ENCODE measurements around the gene CDC42BPA. TPM values are rescaled to one million over a fixed set of nuclear protein-coding genes. Genes with fewer than 3 reads are reported as not detected.

The CDC42BPA gene
- total and polyA plus RNA-seq, 9 of the 15 experiments (the other 6 are each of a cell fraction or from before 2014, with no cell fraction given) = 8.0 to 77.5 (median 52.1) TPM

GRCh38 chr1:226990133-226990716, 328.1 kb downstream of the CDC42BPA start (continued):
- TF ChIP-seq FOXP4 (CRISPR knock-in tag; IDR thresholded peaks at IDR 0.05; ENCODE audit: borderline replicate concordance) = 0 out of 2 replicates have a peak, but pooled peaks have one; percentile 17
- TF ChIP-seq SP2 (IDR thresholded peaks at IDR 0.05; ENCODE audit: extremely low read depth, low read depth, low read length, poor library complexity, severe bottlenecking) = no peak
- no peak for TF ChIP-seq ZNF224 (CRISPR knock-in tag; IDR thresholded peaks at IDR 0.05)
- no peak for TF ChIP-seq HDAC2 (IDR thresholded peaks at IDR 0.05)
- no peak for TF ChIP-seq RFX5 (IDR thresholded peaks at IDR 0.05; ENCODE audit: low read depth, low read length)
- TF ChIP-seq SMARCA4 (IDR thresholded peaks at IDR 0.05) = peak; percentile 74
- no peak for TF ChIP-seq HDGF (IDR thresholded peaks at IDR 0.05)
- TF ChIP-seq NCOA6 (IDR thresholded peaks at IDR 0.05) = no peak
- peak; percentile 67 for TF ChIP-seq RBBP5 (IDR thresholded peaks at IDR 0.05; ENCODE audit: borderline replicate concordance, insufficient read depth, low read length, poor library complexity, severe bottlenecking)
- no peak for TF ChIP-seq ZC3H8 (IDR thresholded peaks at IDR 0.05)
- TF ChIP-seq SNIP1 (IDR thresholded peaks at IDR 0.05; ENCODE audit: low read depth) = no peak
- peak; percentile 44; the same call in 1 of the 2 replicates for TF ChIP-seq PML (IDR thresholded peaks at IDR 0.05; ENCODE audit: low read length)
- no peak for TF ChIP-seq MXI1 (IDR thresholded peaks at IDR 0.05; ENCODE audit: low read depth, low read length)
- TF ChIP-seq NR4A1 (CRISPR knock-in tag; IDR thresholded peaks at IDR 0.05) = no peak
- no peak for TF ChIP-seq NR4A1 (tag; IDR thresholded peaks at IDR 0.05)
- no peak for TF ChIP-seq ZNF699 (CRISPR knock-in tag; IDR thresholded peaks at IDR 0.05; ENCODE audit: insufficient replicate concordance)
- no peak for TF ChIP-seq ZBTB8A (IDR thresholded peaks at IDR 0.05; ENCODE audit: partially characterized antibody)
- no peak for TF ChIP-seq ZNF444 (CRISPR knock-in tag; IDR thresholded peaks at IDR 0.05)
- no peak for TF ChIP-seq SETDB1 (IDR thresholded peaks at IDR 0.05; ENCODE audit: low read length)
- TF ChIP-seq L3MBTL2 (IDR thresholded peaks at IDR 0.05) = no peak; the same call in 1 of the 2 replicates
- no peak for TF ChIP-seq HNRNPH1 (optimal IDR thresholded peaks at IDR 0.05; ENCODE audit: low read depth, low read length)
- no peak for TF ChIP-seq ZNF668 (CRISPR knock-in tag; IDR thresholded peaks at IDR 0.05)
- peak; percentile 63; the same call in 1 of the 2 replicates for TF ChIP-seq MYNN (IDR thresholded peaks at IDR 0.05)
- no peak for TF ChIP-seq MYNN (CRISPR knock-in tag; IDR thresholded peaks at IDR 0.05)
- TF ChIP-seq DIDO1 (tag; IDR thresholded peaks at IDR 0.05; ENCODE audit: low read depth) = no peak
- no peak for TF ChIP-seq PHB2 (IDR thresholded peaks at IDR 0.05; ENCODE audit: low read depth)
- peak; percentile 31; the same call in 1 of the 2 replicates for TF ChIP-seq ATF3 (IDR thresholded peaks at IDR 0.05)
- no peak; the same call in 1 of the 2 replicates for TF ChIP-seq ATF3 (CRISPR knock-in tag; conservative IDR thresholded peaks at IDR 0.05)
- TF ChIP-seq MBD1 (CRISPR knock-in tag; IDR thresholded peaks at IDR 0.05) = no peak
